Keratinocyte (primary cell): ENCODE results near the gene SPRING1. TPM values are rescaled to one million over a fixed set of nuclear protein-coding genes. Genes with fewer than 3 reads are reported as not detected.

ENCODE experiments used
- DNase-seq: peaks from one replicate; pipeline ENCODE4 v3.0.0-alpha.2; 2011; ENCODE audit warnings: low read depth, missing footprints, low spot score
- FAIRE-seq: peaks from 2 replicates; lab custom pipeline; 2011; peaks lifted over from hg19 to GRCh38; lab: Jason Lieb, UNC
- H2AFZ ChIP-seq: 2 replicates; pipeline ENCODE4 v1.6.0; 2012; ENCODE audit warnings: low read length, control low read depth, inconsistent platforms; ENCODE audit not compliant: control insufficient read depth
- H3K27ac ChIP-seq: 2 replicates; pipeline ENCODE4 v1.5.1; 2011; ENCODE audit warnings: low read length; ENCODE audit not compliant: control insufficient read depth, insufficient read depth
- H3K27me3 ChIP-seq: 3 replicates; pipeline ENCODE4 v1.6.0; 2011; ENCODE audit warnings: low read length; ENCODE audit not compliant: control insufficient read depth, insufficient read depth; ENCODE audit errors: extremely low read depth
- H3K36me3 ChIP-seq, 2 experiments: 2 replicates in 1 of 2; 3 replicates in 1 of 2; pipeline ENCODE4 v1.5.1; 2011; ENCODE audit warnings: low read length in 2 of 2, mild to moderate bottlenecking in 1 of 2; ENCODE audit not compliant: control insufficient read depth in 2 of 2, insufficient read depth in 2 of 2; ENCODE audit errors: extremely low read depth in 1 of 2
- H3K4me1 ChIP-seq: 3 replicates; pipeline ENCODE4 v1.5.1; 2011; ENCODE audit warnings: low read length; ENCODE audit not compliant: control insufficient read depth, insufficient read depth; ENCODE audit errors: extremely low read depth
- H3K4me2 ChIP-seq: 3 replicates; pipeline ENCODE4 v1.6.0; 2011; ENCODE audit warnings: low read depth, low read length; ENCODE audit not compliant: control insufficient read depth, insufficient read depth; ENCODE audit errors: extremely low read depth
- H3K4me3 ChIP-seq, 3 experiments: fragments of 200-600 bp in 1 of 3; sonication (generic) in 1 of 3; 2 replicates in 2 of 3; 3 replicates in 1 of 3; pipeline ENCODE4 v1.5.1; 2011 to 2016; ENCODE audit warnings: low read length in 3 of 3, mild to moderate bottlenecking in 3 of 3, control low read depth in 2 of 3, inconsistent platforms in 1 of 3, low read depth in 1 of 3, mixed read lengths in 1 of 3, mixed run types in 1 of 3, moderate library complexity in 1 of 3; ENCODE audit not compliant: control insufficient read depth in 2 of 3, insufficient read depth in 2 of 3; ENCODE audit errors: extremely low read depth in 1 of 3
- H3K79me2 ChIP-seq: 2 replicates; pipeline ENCODE4 v1.6.0; 2012; ENCODE audit warnings: low read length; ENCODE audit not compliant: control insufficient read depth, insufficient read depth
- H3K9ac ChIP-seq: 3 replicates; pipeline ENCODE4 v1.6.0; 2011; ENCODE audit warnings: low read length; ENCODE audit not compliant: control insufficient read depth, insufficient read depth; ENCODE audit errors: extremely low read depth
- H3K9me1 ChIP-seq: 3 replicates; pipeline ENCODE4 v1.6.0; 2011; ENCODE audit warnings: low read length; ENCODE audit not compliant: control insufficient read depth, insufficient read depth; ENCODE audit errors: extremely low read depth
- H3K9me3 ChIP-seq: 2 replicates; pipeline ENCODE4 v1.5.1; 2012; ENCODE audit warnings: low read depth, low read length; ENCODE audit not compliant: control insufficient read depth
- H4K20me1 ChIP-seq: 3 replicates; pipeline ENCODE4 v1.6.0; 2011; ENCODE audit warnings: low read length; ENCODE audit not compliant: control insufficient read depth, insufficient read depth; ENCODE audit errors: extremely low read depth
- EZH2 ChIP-seq: IDR thresholded peaks from one replicate; pipeline ENCODE4 v1.6.1; 2012; ENCODE audit warnings: inconsistent platforms, mild to moderate bottlenecking, low read length, moderate library complexity
- dilution Hi-C: fragments of 300-500 bp; cut with MboI; formaldehyde crosslinking; loops from one replicate; pipeline ENCODE4 v1.7.0; 2020; ENCODE audit warnings: low sequenced_read_pairs; ENCODE audit not compliant: extremely low pct_ligation_motif_present
- polyA plus RNA-seq, 5 experiments: library from polyadenylated mRNA; depleted of rRNA in 3 of 5; stranded (reverse) in 3 of 5; stranded (forward) in 1 of 5; unstranded in 1 of 5; fragments of >200 nt; gene quantifications; 1 replicate in 1 of 5; 2 replicates in 3 of 5; 3 replicates in 1 of 5; pipeline versions ENCODE4 v1.2.1 to v1.2.3, GENCODE V29; 2011 to 2012; ENCODE audit warnings: missing spikeins in 2 of 5, low read depth in 1 of 5, low replicate concordance in 1 of 5
- TF ChIP-seq, protein P1 (sequence below), 3 experiments: IDR thresholded peaks in 1 of 3; conservative IDR thresholded peaks in 1 of 3; optimal IDR thresholded peaks in 1 of 3; 2 replicates in 2 of 3; 3 replicates in 1 of 3; pipeline versions ENCODE3 to v1.5.1; 2011; ENCODE audit warnings: low read length in 3 of 3, mild to moderate bottlenecking in 3 of 3, moderate library complexity in 2 of 3, control low read depth in 1 of 3, inconsistent platforms in 1 of 3; ENCODE audit not compliant: insufficient read depth in 2 of 3; ENCODE audit errors: extremely low read depth in 1 of 3

The SPRING1 gene
- polyA plus RNA-seq, 1 donor (not counting 4 experiments of a cell fraction or from before 2014, with no cell fraction given), result 17.1 TPM

- no peak overlapping the region for H3K4me3 ChIP-seq
- no peak for FAIRE-seq
- H3K79me2 ChIP-seq, result no peaks in the 10 kb centered on the region
- H4K20me1 ChIP-seq, result no peaks in the 10 kb centered on the region
- no peaks in the 10 kb centered on the region for H3K9me1 ChIP-seq
- peaks cover 33% of the 10 kb centered on the region for H3K27me3 ChIP-seq
- H3K36me3 ChIP-seq, result no peaks in the 10 kb centered on the region
- no peak overlapping the region for H2AFZ ChIP-seq
- DNase-seq, result no peak
- H3K9ac ChIP-seq, result no peak overlapping the region
- TF ChIP-seq EZH2, result no peak
- TF ChIP-seq, protein P1, sequence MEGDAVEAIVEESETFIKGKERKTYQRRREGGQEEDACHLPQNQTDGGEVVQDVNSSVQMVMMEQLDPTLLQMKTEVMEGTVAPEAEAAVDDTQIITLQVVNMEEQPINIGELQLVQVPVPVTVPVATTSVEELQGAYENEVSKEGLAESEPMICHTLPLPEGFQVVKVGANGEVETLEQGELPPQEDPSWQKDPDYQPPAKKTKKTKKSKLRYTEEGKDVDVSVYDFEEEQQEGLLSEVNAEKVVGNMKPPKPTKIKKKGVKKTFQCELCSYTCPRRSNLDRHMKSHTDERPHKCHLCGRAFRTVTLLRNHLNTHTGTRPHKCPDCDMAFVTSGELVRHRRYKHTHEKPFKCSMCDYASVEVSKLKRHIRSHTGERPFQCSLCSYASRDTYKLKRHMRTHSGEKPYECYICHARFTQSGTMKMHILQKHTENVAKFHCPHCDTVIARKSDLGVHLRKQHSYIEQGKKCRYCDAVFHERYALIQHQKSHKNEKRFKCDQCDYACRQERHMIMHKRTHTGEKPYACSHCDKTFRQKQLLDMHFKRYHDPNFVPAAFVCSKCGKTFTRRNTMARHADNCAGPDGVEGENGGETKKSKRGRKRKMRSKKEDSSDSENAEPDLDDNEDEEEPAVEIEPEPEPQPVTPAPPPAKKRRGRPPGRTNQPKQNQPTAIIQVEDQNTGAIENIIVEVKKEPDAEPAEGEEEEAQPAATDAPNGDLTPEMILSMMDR (optimal IDR thresholded peaks at IDR 0.05 in 1 of 3, IDR thresholded peaks at IDR 0.05 in 1 of 3, conservative IDR thresholded peaks at IDR 0.05 in 1 of 3; ENCODE audit: extremely low read depth in 1 of 3, insufficient read depth in 2 of 3, low read length in 3 of 3), result peak in 2 of 3 experiments; percentile 21 to 55
- no peak overlapping the region for H3K4me2 ChIP-seq
- H3K27ac ChIP-seq, result no peak overlapping the region
- dilution Hi-C loops, result no loop called here
- H3K4me1 ChIP-seq, result peaks cover 6% of the 10 kb centered on the region
- H3K9me3 ChIP-seq, result no peaks in the 10 kb centered on the region
These were observed 40.6 kb downstream of the SPRING1 start for GRCh38 chr12:116697305-116697704.

DNA sequence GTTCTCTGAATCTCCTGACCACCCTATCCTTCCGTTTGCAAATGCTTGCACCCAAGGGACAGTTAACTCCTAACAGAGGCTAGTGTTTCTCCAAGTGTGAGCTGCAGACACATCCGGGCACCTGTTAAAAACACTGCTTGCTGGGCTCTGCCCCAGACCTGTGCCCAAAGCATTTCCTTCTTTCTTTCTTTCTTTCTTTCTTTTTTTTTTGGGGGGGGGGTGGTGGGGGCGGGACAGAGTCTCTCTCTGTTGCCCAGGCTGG, 42.5 kb downstream of the SPRING1 start:
- no peak for FAIRE-seq

More for the DNA sequence above, 42.5 kb downstream of the SPRING1 start:
- Histone ChIP-seq H3K36me3 (no peaks in the 10 kb centered on the region), H3K79me2 (no peaks in the 10 kb centered on the region), H3K9ac (no peak overlapping the region), H3K4me3 (no peak overlapping the region), H3K4me2 (no peak overlapping the region), H3K27me3 (peaks cover 36% of the 10 kb centered on the region), H3K9me3 (no peaks in the 10 kb centered on the region), H3K4me1 (peaks cover 6% of the 10 kb centered on the region), H2AFZ (no peak overlapping the region), H3K27ac (no peak overlapping the region), H4K20me1 (no peaks in the 10 kb centered on the region), H3K9me1 (no peaks in the 10 kb centered on the region)
- dilution Hi-C loops, result no loop called here
- no peak for TF ChIP-seq EZH2
- TF ChIP-seq, protein P1 (optimal IDR thresholded peaks at IDR 0.05 in 1 of 3, IDR thresholded peaks at IDR 0.05 in 1 of 3, conservative IDR thresholded peaks at IDR 0.05 in 1 of 3; ENCODE audit: extremely low read depth in 1 of 3, insufficient read depth in 2 of 3, low read length in 3 of 3), result no peak
- no peak for DNase-seq
